ELF-1 (cell line): ENCODE results near the gene BCL11A.

Experiments
- DNase-seq: peaks from one replicate; pipeline ENCODE4 v3.0.0-alpha.2; 2016; ENCODE audit warnings: low read depth, low spot score

Gene BCL11A

DNA sequence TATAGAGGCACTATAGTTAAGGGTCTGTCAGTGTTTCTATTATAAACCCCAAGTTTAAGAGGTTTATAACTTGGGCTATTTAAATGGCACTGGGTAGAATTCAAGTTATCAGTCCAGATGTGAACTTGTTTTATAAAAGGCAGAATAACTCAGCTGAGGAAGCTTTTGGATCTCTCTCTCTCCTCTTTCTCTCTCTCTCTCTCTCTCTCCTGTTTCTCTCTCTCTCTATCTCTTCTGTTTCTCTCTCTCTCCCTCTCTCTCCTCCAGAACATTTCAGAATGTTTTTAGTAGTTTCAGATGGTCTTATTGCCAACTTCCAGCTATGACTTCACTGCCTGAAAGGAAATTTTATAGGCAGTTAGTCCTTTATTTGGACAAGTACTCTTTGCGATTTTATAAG is 6.4 kb upstream of the BCL11A start:
- DNase-seq: no peak

DNA sequence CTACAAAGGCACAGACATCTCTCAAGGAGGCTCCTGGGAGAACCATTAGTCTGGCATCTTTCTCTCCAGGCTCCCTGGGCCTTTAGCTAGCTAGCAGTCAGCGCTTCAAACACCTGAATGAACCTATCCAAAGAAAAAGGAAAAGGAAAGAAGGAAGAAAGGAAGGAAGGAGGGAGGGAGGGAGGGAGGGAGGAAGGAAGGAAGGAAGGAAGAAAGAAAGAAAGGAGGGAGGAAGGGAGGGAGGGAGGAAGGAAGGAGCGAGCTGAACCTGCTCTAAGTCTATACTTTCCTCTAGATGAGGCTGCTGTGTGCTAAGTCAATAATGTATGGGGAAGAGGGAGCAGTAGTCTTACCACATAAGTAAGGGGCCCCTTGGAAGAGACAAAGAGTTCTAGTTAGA is 5.1 kb upstream of the BCL11A start:
- DNase-seq: no peak

DNA sequence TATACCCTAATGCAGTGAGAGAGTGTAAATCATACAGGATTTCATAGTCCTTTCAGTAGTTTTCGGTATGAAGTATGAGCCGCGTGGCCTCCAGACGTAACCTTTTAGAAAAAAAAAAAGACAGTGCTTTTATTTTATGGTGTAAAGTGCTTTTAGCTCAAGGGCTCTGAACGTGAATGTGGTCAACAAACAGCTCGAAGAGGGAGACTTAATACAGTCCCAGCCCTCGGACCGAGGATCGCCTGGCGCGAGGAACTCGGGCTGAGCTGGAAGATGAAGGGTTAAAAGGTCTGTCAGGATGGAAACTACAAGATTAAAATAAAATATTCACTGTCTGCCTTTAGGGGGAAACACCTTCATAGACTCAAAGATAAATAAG is 4.0 kb upstream of the BCL11A start:
- DNase-seq: no peak

DNA sequence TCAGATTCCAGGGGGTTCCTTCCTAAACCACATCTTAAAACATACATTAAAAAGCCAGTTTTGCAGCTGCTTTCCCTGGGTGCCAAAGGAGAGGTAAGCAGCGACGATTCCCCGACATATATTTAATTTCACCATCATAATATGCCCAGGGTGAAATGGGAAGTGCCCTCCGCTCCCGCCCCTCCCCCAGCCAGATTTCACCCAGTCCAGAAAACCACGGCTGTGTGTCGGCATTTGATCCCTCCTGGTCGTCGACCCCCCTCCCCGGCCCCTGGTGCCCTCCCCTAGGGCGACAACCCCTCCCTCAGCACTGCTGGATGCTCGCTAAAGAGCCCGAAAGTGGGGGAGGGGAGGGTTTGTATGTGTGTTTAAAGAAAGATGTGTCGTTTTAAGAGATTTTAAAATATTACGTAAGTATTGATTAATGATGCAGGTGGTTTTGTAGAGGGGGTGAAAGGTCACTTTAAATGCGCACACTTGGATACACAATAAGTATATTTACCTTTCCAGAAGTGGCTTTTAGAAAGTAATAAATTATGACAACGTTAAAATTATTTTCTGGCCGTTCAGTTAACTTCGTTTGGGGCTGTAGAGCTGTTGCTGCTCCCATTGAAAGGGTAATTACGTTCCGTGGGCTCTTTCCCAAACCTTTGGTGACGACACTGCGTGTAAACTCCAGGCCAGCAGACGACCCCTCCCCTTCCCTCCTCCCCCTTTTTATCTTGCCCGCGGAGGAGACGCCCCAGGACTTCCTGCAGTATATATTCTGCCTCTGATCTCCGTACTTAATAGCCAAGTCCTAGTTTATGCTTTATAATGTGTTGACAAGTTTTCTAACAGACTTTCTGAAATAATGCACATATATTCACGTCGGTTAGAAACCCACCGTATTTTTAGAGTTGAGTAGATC is 3.4 kb upstream of the BCL11A start:
- peak; percentile 46 for DNase-seq

DNA sequence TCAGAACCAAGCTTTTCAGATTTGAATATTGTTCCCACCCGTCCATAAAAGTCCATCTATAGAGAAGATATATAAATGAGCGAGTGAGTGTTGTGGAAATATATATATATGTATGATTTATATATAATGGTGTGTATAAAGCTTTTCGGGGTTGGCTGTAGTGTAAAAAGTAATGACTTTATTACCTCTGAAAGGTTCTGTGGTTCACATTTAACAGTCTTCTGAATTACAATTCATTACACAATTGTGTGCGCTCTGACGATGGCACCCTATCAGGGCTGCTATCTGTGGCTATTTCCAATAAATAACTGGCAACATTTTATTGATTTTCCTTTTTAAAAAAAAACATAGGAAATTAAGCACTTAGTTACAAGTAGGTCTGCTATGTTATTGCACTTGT is 2.7 kb upstream of the BCL11A start:
- no peak for DNase-seq

DNA sequence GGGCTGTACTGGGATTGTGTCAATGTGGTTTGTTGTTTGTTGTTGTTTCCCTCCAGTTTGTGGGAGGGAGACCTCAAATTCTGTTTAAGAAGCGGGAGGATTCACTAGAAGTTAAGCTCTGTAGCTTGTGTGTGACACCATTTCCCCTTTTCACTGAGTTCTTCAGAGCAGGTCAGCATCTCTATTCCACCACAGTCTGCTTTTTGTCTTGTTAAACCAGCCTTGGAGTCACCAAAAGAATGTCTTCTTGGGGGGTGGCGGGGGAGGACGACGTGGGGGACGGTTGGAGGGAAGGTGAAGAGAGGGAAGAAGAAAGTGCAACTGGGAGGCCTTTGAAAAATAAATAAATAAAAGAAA is 2.3 kb upstream of the BCL11A start:
- DNase-seq: peak; percentile 63

DNA sequence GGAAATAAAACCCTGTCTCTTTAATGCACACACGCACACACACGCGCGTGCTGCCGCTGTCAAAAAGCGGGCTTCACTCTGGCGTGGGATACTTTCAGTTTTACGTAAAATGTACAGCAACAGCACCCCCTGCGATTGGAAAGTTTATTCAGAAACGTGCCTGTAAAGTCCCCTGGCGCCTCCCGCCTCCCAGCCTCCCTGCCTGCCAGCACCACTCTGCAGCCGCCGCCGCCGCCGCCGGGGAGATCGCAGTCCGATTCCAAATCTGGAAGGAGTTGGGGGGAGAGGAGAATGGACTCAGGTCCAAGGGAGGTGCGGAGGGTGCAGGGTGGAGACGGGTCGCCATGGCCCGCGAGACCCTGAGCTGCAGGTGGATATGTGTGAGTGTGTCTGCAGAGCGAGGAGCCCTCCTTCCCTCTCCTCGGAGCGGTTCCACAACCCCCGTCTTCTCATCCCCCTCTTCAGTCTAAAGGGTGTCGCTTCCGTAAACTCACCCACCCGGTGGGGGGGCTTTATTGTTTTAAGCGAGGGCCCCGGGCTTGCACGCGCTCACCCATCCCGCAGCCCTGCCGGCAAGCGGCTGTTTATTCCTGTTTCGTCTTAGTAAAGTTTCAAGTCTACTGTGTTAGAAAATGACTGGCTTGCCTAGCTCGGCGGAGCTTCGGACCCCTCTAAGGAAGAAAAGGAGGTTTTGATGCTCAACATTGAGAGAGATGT is 1.8 kb upstream of the BCL11A start:
- peak; percentile 82 for DNase-seq

DNA sequence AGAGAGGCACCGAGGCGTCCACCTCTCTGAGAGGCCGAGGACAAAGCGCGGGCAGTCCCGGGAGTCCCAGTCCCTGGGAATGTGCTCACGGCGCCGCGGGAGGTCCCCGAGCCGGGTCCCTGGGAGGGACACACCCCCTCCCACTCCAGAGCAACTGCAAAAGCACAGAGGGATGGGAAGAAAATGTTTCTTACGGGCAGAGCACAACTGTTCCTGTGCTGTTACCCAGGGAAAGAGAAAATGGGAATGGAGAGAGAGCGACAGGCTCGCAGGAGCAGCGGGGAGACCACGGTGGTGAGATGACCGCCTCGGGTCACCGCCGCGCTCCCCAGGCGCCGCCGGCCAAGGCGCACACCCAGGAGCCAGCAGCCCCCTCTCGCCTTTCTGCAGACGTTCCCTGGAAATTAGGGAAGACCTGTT is 1.2 kb upstream of the BCL11A start:
- peak; percentile 77 for DNase-seq

DNA sequence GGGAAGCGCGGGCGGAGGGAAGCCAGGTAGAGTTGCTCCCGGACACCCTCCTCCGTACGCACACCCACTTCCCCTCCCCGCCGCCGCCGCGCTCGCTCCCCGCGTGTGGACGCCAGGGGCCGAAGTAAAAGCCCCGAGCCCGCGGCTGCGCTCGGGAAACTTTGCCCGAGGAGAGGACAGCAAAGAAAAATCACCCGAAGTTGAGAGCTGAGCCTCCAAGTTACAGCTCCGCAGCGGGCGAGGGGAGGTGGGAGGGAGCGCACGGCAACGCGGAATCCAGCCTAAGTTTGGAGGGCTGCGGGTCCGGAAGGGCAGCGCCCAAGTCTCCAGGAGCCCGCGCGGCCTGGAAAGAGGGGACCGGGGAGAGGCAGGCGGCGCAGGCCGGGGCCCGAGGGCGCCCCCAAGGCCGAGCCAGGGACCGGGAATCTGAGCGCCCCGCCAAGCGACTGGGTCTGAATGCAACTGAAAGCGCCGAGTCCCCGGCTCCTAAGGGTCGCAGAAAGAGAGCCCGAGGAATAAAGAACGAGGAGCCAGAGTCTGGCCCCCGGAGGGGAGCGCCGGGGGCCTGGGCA is 706 bp upstream of the BCL11A start:
- DNase-seq: peak; percentile 72

DNA sequence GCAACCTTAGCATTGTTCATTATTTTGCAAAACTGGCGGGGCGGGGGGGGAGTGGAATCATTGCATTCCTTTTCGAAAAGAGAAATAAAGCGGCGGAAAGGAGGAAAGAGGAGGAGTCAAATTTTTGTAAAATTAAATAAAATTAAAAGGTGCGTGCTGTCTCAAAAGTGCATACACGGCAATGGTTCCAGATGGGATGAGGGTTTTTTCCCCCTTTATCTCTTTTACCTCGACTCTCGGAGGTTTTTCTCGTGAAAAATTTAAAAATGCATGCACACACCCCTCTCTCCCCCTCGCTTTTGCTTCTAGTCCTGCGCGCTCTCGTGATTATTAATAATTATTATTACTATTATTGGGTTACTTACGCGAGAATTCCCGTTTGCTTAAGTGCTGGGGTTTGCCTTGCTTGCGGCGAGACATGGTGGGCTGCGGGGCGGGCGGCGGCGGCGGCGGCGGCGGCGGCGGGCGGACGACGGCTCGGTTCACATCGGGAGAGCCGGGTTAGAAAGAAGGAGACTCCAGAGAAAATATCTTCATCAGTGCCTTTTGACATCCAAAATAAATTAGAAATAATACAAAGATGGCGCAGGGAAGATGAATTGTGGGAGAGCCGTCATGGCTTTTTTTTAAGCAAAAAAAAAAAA is 481 bp downstream of the BCL11A start:
- no peak for DNase-seq

DNA sequence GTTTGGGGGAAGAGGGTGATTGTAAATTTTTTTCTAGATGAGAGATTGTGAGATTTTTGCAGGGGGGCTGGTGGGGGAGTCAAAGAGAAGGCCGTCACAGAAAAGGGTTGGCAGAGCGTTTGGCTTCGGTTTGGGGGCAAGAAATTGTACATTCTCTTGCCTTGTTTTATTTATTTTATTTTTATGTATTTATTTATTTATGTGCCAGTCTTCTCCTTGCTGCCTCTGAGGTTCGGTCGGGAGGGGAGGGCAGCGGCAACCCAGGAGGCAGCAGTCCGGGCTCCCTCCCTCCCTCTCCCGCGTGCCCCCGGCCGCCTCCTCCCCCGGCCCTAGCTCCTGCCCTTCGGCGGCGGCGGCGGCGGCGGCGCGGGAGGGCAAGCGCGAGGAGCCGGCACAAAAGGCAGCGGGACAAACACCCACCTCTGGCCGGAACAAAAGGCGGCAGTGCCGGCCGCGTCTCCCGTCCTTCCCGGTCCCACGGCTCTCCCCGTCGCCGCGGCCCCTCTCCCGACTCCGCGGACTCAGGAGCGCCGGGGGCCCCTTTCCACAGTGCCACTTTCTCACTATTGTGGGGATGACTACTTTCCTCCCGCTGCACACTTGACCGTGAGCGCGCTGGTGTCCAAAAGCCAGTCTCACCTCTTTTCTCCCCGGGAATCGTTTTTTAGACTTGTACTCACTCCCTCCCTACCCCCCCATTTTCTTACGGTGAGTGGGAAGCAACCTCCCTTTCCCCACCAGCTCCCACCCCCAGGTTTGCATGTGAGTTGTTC is 1.2 kb downstream of the BCL11A start:
- peak; percentile 66 for DNase-seq

DNA sequence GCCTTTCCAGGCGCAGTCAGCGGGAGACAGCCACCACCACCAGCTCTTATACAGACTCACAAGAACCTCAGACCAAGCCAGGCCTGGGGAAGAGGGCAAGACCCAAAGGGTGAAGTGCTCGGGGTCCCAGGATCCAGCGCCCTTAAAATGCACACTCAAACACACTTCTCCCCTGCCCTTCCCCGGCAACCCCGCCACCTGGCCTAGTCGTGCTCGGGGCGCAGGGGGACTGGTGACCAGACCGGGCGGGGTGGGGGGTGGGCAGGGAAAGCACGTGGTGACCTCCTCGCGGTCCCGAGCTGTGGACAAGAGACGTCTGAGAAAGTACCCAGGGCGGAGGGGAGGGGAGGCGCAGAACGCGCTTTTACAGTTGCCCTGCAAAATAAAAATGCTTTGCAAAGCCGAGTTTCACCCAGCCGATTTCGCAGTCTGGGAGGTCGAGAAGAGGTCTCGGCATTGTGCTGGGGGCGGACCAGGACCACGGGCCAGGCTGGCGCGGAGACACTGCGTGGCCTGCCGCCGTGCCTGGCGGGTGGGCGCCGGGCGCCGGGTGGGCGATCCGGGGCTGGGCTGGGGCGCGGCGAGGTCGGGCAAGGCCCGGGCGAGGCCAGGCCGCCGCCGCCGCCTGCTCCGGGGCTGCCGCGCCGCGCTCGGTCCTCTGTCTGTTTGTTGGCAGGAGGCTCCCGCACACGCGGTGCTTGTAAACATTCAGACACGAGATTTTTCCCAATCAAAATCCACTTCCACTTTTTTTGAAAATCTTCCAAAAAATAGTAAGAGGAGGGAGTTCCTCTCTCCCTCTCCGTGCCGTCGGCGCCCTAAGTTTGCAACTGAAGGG is 2.0 kb downstream of the BCL11A start:
- peak; percentile 63 for DNase-seq

DNA sequence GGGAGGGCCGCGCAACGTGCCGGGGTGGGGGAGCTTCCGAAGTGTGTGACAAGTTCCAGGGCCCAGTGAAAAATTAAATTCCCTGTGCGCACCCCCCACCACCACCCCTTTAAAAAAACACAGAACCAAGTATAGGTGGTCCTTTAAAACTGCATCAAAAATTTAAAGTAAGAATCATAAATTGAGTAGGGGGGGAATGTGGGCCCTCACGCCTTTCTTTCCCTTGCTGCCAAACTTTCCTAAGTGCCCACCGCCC is 2.5 kb downstream of the BCL11A start:
- DNase-seq: no peak

DNA sequence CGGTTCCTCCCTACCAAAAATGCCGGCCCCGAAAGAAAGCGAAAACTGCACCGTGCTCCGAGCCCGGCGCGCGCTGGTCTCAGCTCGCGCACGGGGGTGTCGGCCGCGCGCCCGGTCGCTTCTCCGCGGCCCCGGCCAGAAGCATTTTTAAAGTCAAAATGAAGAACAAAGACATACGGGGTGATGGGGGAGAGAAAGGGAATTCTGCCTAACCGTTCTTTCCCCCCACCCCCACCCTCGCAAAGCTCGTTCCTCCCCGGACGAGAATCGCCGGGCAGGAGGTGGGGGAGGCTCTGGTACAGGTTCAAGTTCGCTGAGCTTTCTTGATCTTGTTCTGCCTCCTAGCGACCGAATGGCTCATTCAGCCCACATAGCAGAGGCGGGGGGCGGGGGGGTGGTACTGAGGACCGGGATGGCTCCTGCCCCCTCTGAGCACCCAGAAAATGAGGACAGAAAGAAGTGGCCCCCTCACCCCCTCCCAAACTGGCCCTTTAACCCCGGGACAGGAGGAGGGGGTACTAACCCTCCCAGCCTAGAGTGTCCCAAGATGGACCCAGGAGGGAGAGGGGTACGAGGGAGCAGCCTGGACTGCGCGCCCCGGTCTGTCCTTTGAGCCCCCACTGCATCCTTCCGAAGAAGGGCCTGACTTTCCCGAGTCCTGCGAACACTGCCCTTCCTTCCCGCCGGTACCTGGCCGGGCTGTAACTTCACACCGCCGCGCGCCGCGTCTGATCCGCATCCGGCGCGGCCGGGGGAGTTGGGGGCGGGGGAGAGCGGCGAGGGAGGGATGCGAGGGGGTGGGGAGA is 3.1 kb downstream of the BCL11A start:
- DNase-seq: peak; percentile 83

DNA sequence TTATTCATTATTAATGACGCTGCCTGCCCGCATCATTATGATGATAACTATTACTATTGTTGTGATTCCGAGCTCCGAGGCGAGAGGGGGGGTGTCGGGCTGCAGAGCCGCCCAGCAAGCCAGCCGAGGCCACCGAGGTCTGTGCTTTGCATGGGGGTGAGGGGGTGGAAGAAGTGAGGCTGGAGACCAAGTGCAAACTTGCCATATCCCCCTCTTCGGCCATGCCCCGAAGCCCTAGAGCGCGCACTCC is 3.6 kb downstream of the BCL11A start:
- no peak for DNase-seq

DNA sequence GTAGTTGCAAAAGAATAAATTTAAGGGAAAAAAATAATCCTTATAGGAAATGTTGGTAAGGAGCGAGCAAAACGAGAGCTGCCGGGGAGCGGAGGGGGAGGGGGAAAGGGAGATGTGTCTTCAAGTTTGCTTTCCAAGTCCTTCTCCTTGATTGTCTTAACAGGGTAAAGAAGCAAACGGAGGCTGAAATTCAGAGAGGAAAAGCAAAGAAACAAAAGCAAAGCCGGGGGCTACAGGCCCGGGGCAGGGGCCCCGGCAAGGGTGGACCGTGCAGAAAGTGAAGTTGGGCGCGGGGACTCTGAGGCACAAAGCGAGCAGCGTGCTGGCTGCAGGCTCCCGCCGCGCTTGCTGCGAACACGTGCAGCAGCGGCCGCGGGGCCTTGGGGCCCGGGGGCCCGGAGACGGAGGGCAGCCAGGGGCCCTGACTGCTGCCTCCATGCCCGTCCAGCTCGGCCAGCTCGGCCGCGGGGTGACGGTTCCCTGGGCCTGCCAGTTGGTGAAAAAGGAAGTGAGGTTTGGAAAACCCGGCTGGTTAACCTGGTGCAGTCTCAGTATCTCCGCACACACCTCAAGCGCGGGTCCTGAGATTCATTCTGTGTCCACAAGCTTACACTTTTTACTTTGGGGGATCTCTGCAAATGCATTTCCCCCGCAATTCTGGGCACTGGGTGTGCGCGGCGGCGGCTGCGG is 4.1 kb downstream of the BCL11A start:
- peak; percentile 86 for DNase-seq

DNA sequence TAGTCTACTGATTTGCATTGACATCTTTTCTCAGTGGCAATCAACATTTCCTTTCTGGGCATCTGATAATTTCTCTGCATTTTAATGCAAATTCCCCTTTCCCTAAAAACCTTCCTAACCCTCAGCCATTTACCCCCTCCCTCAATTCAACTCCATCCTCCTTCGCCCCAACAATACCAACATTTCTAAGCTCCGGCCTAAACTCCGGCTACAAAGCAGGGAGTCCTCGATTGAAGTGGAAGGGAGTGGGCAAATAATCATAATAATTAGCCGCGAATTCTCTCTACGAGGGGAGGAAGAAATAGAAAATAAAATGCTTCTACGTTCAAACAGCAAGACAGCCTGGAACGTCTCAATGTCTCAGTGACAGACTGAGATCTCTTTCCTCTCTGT is 4.6 kb downstream of the BCL11A start:
- no peak for DNase-seq

DNA sequence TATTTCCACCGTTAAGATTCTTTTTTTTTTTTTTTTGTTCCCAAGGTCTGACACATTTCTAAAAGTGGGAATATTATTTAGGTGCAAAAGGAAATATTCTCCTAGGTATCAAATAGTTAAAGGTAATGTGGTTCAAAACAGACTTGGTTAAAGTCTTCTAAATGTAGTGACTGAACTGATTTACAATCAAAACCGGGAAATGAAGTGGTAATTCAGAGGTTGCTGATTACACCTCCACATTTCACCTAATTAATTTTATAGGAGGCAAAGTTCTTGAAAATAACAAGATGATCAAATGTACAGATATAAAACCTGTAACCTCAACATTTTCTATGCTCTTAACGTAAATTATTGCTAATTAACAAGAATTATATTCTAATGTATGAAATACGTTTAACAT is 5.1 kb downstream of the BCL11A start:
- DNase-seq: no peak

DNA sequence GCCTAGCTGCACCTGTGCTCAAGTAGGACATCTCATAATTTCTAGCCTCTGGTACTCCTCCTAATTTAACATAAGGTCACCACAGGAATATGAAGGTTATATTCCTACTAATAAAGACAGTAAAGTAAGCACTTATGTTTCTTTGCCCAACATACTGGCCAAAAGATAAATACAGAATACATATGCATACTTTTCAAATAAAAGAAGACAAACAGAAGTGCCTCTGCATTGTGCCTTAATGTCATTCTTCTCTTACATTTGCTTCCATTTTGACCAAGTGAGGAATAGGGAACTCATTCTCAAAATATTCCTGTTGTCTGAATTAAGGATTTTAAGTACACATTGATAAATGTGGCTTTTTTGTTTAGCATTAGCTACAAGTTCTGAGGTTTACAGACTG is 5.6 kb downstream of the BCL11A start:
- no peak for DNase-seq
